Pulmonary artery endothelial cell (primary cell): ENCODE measurements around the gene ZMPSTE24. TPM values are rescaled to one million over a fixed set of nuclear protein-coding genes. Genes with fewer than 3 reads are reported as not detected.

Source experiments
- DNase-seq: peaks from one replicate; pipeline ENCODE4 v3.0.0-alpha.2; 2011; ENCODE audit warnings: low read depth, low spot score
- total RNA-seq: library from RNA; depleted of rRNA; stranded (reverse); fragments of >200 nt; gene quantifications from 2 replicates; pipeline ENCODE4 v1.2.3, GENCODE V29; 2014

ZMPSTE24 gene
- total RNA-seq, 1 donor from 2014 or later: 67.0 TPM

DNA sequence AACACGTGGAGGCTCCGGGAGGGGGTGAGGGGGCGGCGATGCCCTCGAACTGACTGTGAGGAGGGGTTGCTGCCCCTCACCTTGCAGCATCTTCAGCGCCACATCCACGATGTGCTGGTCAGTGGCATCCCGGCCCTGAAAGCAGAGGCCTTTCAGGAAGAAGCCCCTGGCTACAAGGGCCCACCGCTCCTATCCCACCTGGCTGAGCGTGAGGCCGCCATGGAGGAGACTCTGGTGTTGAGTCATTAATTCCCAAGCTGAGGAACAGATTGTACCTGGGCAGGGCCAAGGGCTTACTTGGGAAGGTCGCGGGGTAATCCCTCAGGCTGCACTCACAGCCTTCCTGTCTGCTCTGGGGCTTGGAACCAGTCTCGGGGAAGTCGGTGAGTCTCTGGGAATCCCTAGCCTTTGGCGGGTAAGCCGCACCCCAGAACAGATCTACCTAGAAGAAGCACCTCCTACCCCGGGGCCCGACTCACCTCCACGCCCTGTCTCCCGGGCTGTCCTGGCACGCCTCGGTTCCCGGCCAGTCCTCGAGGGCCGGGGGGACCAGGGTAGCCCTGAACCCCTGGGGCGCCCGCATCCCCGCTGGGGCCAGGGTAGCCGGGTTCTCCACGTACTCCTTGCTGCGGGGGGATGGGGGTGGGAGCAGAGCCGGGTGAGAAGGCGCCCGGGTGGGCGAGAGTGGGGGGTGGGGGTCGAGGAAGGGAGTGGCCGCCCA lies 45.2 kb downstream of the ZMPSTE24 start:
- no peak for DNase-seq

GRCh38 chr1:40303790-40304189 lies 45.8 kb downstream of the ZMPSTE24 start:
- DNase-seq: no peak

GRCh38 chr1:40305451-40305850 lies 47.4 kb downstream of the ZMPSTE24 start:
- no peak for DNase-seq

- no peak for DNase-seq
These were observed 47.8 kb downstream of the ZMPSTE24 start for GRCh38 chr1:40305871-40306270.

DNA sequence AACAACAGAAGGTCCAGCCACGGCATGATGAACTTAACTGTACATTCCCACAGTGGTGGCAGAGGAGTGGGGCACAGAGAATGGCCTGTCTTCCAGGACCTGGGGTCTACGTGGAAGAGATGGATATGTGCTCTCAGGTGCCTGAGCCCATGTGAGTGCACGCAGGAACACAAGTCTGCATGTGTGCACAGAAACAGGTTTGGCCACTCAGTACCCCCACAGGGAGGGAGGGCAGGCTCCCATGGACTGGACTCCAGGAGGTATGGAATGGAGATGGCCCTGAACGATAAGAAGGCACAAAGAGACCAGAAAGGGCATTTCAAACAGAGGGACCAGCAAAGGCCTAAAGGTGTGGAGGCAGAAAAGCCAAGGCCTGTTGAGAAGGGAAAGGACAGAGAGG lies 48.3 kb downstream of the ZMPSTE24 start:
- no peak for DNase-seq

DNA sequence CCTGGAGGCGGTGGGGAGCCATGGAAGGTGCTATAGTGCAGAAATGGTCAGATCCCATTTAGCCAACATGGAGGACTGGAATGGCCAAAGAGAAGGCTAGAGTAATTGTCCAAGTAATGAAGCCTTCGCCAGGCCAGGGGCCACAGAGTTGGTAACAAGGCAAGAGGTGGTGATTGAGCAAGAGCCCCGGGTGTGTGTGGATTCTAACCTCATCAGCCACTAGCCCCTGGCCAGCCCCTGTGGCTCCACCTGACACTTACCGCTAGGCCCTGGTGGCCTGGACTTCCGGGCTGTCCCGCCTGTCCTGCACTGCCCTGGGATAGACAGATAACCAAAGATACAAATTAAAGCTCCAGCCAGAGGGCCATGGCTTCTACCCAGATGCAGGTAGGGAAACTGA lies 49.1 kb downstream of the ZMPSTE24 start:
- DNase-seq: no peak

DNA sequence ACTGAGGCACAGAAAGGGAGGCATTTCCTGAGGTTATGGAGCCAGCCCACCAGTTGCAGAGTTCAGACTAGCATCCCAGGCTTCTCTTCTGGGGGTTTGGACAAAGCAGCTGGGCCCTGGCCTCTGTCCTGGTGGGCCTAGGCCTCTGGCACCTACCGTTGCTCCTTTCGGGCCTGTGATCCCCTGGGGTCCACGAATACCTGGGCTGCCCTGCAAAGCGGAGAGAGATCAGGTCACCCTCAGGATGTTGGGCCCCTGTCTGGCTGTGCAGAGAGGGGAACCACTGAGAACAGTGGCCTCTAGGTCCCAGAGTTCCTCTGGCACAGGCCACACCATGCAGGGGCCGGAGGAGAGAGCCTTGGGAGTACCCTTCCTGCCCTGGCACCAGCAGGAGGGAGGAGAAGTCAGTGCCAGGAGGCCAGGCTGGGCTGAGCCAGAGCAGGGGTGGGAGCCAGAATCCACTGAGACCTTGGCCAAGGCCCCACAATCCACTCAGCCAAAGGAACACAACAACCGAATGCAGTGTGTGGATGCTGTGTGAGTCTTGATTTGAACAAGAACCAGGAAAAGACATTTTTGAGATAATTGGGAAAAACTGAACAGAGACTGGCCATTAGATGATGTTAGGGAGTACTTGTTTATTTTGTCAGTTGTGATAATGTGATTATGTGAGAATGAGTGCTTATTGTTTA lies 50.1 kb downstream of the ZMPSTE24 start:
- no peak for DNase-seq

- no peak for DNase-seq
These were observed 51.5 kb downstream of the ZMPSTE24 start for GRCh38 chr1:40309374-40310128.

DNA sequence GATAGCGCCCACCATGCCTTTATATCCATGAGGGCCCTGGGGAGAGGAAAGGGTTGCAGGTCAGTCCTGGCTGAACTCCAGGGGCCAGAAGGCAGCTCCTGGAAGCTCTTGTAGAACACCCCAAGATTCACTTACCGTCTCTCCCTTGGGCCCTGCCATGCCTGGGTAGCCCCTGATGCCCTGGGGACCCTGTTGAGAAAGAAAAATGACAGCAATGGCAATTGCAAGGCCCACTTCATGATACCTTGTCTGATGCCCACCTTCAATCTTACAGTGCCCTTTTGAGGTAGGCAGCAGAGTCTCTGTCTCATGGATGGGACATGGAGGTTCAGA lies 52.1 kb downstream of the ZMPSTE24 start:
- DNase-seq: no peak

DNA sequence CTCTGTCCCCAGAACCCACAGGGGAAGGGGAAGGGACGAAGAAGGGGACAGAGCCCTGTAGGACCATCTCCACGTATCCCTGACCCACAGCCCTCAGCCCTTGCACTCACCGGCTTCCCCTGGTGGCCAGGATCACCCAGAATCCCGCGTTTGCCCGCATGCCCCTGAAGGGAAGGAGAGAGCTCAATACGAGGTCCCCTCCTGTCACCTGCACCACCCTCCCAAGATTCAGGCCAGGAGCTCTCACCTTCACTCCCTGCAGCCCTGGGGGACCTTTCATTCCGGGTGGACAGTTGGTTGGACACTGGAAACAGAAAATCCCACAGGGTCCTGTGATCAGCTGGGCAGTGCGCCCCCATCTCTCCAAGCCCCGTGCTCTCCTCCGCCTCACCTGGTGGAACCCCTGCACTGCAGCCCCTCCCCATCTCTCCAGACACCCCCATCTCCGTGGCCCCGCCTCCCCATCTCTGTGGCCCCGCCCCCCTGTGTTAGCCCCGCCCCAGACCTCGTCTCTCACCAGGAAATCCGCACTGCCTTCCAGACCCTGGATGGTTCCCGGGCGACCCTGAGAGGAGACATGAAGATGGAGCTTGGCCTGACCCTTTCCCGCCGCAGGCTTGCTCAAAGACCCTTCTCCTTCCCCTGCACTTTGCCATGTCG lies 53.1 kb downstream of the ZMPSTE24 start:
- DNase-seq: no peak

DNA sequence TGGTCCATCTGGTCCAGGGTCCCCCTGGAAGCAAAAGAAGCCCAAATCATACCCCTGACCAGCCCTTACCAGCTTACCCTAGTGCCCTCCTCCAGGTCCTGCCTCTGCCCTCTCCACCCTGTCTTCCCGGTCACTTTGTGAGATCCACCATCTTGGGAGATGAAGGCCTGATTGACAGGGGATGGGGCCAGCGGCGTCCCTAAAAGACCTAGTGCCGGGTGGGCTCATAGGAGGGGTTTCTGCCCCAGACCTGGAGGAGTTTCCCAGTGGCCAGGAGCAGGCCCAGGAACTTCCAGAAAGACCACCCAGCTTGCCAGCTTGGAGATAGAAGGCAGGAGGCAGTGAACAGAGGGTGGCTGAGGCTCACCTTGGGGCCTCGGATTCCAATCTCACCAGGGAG lies 53.7 kb downstream of the ZMPSTE24 start:
- no peak for DNase-seq

DNA sequence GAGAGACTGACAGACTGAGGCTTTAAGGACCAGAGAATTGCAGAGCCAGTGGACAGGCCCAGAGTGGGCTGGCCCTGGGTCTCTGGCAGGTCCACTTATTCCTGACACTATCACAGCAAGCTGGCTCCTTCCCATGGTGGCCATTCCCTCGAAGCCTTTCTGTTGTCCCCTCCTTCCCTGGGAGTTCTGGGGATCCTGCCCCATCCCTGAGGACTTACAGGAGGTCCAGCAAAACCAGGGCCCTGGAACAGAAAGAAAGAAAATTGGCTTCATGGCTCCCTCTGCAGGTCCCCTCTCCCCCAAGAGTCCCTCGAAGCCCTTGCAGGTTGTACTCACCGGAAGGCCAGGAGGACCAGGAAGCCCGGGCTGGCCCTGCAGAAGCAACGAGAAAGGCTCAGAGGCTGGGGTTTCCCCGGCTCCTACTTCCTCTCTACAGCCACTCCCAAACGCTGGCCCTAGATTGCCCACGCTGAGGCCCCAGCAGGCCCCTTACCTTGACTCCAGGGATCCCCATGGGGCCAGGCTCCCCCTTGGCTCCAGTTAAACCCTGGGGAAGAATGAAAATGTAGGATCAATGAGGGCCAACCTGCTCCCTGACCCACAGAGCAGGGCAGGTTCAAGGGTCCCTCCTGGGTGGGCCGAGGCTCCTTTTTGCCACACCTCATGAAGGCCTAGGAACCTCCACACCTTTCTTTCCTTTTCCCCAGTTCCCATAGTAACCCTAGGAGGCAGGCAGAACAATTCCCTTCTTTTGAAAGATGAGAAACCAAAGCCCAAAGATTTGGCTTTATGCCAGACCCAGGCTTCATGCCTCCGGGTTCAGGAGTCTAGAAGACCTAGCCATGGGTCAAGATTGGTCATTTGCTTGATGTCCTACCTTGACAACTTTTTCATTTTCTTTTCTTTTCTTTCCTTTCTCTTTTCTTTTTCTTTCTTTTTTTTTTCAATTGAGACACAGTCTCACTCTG lies 54.5 kb downstream of the ZMPSTE24 start:
- no peak for DNase-seq

DNA sequence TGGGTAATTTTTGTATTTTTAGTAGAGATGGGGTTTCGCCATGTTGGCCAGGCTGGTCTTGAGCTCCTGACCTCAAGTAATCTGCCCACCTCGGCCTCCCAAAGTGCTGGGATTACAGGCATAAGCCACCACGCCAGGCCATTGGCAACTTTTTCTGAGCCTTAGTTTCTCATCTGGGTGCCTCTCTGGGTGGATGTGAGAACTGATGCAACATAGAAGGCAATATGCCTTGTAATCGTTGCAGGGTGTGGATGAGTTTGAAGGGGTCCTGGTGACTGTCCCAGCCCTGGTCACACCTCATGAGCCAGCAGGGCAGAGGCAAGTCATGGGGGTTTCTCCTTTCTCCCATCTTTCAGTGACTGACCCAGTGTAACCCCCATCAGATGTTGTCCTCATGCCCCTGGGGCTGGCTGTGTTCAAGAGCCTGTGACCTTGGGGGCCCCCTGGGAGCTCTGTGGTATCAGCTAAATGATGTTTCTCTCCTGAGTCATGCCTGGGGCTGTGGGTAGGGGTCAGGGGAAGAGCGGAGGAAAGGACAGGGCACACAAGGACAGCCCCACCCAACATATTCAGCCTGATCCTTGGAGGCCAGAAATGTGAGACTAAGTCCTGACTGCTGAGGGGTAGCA lies 55.4 kb downstream of the ZMPSTE24 start:
- DNase-seq: no peak

GRCh38 chr1:40313958-40314720 lies 56.1 kb downstream of the ZMPSTE24 start:
- DNase-seq: no peak

DNA sequence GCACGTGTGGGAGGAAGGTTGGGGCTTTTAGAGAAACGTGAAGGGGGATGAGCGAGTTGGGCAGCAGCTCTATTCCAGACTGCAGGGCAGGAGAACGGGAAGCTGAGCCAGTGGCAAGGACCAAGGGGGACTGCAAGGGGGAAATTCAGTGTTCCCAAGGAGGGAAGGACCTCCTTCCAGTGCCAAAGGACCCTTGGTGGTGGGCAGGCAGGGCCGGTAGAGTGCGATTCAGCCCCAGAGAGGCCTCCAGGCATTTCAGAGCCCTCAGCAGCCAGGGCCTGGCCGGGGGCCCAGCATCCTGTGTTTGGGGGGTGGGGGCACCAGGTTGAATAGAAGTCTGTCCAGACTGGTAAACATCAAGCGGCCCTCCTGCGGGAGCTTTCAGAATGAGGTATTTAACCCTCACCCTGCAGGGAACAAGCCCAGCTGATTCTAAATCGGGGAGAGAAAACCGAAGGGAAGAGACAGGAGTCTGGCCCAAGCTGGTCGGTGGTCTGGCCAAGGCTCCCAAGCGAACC lies 56.7 kb downstream of the ZMPSTE24 start:
- DNase-seq: no peak

GRCh38 chr1:40315239-40315794 lies 57.3 kb downstream of the ZMPSTE24 start:
- DNase-seq: peak; percentile 46

GRCh38 chr1:40315795-40316594 lies 58.0 kb downstream of the ZMPSTE24 start:
- no peak for DNase-seq
